ENCODE results near the gene NLE1. TPM values are rescaled to one million over a fixed set of nuclear protein-coding genes. Genes with fewer than 3 reads are reported as not detected.
A peak's percentile ranks its signal among the peaks of the same experiment; 100 is the strongest.
"Not testable (repeated sequence)": the region's sequence is repeated elsewhere in the genome, so short reads cannot be mapped to it uniquely, and the experiment has no call there.

NLE1 gene
- total RNA-seq, 3 donors from 2014 or later = 9.0 to 13.6 (median 12.1) TPM

DNA sequence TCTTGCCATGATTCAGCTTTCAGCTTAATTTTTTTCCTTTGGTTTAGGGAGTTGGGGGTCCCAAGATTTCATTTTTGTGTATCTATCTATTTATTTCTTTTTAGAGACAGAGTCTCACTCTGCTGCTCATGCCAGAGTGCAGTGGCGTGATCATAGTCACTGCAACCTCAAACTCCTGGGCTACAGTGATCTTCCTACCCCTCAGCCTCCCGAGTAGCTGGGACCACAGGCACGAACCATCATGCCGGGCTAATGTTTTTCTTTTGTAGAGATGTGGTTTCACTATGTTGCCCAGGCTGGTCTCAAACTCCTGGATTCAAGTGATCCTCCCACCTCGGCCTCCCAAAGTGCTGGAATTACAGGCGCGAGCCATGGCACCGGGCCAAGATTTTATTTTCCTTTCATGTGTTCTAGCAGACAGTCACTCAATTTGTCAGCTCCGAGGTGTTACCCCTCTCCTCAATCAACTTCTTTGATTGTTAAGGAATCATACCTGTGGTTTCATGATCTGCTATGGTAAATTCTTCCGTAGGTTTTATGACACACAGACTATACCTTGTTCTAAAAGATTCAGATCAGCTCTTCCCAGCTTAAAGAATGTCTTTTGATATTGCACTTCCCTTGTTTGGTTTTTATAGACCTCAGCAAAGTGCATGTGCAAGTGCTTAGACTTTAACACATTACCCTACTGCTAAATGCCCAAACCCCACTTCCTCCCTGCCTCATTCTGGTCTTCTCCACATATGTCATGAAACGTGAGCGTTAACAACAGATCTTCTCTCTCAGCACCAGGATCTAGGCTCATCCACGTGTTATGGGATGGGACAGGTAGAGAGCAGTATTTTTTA lies 18.5 kb upstream of the NLE1 start:
- intact Hi-C loops (cut with DNase I, micrococcal nuclease) = no loop called here
- DNase-seq = no peak

DNA sequence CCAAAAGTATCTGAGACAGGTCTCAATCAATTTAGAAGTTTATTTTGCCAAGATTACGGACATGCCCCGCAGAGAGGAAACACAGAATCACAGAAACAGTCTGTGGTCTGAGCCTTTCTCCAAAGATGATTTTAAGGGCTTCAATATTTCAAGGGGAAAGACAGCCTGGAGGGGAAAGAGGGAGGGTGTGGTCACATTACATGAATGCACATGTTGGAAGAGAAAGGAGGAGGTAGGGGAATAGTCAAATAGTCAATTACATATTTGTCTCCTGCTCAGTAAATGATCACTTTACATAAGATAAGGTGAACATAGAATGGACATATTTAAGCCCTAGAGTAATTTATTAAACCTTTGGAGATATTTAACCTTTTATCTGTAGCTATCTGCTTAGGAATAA lies 17.8 kb upstream of the NLE1 start:
- intact Hi-C loops (cut with DNase I, micrococcal nuclease) = no loop called here
- Histone ChIP-seq H3K4me1 (ENCODE audit: low read depth) (no peaks in the 10 kb centered on the region), H3K36me3 (ENCODE audit: low read depth) (no peaks in the 10 kb centered on the region), H3K4me3 (no peak overlapping the region), H3K9me3 (no peaks in the 10 kb centered on the region)
- no peak for ATAC-seq
- no peak for DNase-seq
- TF ChIP-seq, protein P1, sequence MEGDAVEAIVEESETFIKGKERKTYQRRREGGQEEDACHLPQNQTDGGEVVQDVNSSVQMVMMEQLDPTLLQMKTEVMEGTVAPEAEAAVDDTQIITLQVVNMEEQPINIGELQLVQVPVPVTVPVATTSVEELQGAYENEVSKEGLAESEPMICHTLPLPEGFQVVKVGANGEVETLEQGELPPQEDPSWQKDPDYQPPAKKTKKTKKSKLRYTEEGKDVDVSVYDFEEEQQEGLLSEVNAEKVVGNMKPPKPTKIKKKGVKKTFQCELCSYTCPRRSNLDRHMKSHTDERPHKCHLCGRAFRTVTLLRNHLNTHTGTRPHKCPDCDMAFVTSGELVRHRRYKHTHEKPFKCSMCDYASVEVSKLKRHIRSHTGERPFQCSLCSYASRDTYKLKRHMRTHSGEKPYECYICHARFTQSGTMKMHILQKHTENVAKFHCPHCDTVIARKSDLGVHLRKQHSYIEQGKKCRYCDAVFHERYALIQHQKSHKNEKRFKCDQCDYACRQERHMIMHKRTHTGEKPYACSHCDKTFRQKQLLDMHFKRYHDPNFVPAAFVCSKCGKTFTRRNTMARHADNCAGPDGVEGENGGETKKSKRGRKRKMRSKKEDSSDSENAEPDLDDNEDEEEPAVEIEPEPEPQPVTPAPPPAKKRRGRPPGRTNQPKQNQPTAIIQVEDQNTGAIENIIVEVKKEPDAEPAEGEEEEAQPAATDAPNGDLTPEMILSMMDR (IDR thresholded peaks at IDR 0.05) = no peak

More for the DNA sequence above, 18.5 kb upstream of the NLE1 start:
- H3K9me3 ChIP-seq = no peaks in the 10 kb centered on the region
- TF ChIP-seq, protein P1 (IDR thresholded peaks at IDR 0.05) = no peak
- no peaks in the 10 kb centered on the region for H3K4me1 ChIP-seq (ENCODE audit: low read depth)
- peak; percentile 62 for ATAC-seq
- H3K4me3 ChIP-seq = no peak overlapping the region
- H3K36me3 ChIP-seq (ENCODE audit: low read depth) = no peaks in the 10 kb centered on the region

DNA sequence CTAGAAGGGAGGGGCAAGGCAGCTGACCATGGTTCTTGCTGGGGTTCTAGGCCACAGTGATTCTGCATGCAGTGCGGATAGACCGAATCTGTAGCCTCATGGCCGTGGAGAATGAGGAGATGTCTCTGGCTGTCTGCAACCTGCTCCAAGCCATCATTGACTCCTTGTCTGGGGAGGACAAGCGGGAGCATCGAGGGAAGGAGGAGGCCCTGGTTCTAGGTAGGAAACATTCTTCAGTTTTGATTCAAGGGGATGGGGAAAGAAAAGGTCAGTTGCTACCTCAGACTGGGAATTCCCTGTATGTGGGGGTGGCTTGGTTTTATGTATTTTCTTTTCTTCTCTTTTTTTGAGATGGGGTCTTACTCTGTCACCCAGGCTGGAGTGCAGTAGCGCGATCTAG lies 13.1 kb upstream of the NLE1 start:
- no peaks in the 10 kb centered on the region for H3K4me1 ChIP-seq (ENCODE audit: low read depth)
- no peak for DNase-seq
- TF ChIP-seq, protein P1 (IDR thresholded peaks at IDR 0.05) = no peak
- no peak overlapping the region for H3K4me3 ChIP-seq
- no peaks in the 10 kb centered on the region for H3K36me3 ChIP-seq (ENCODE audit: low read depth)
- ATAC-seq = no peak
- intact Hi-C loops (cut with DNase I, micrococcal nuclease) = no loop called here
- no peaks in the 10 kb centered on the region for H3K9me3 ChIP-seq

DNA sequence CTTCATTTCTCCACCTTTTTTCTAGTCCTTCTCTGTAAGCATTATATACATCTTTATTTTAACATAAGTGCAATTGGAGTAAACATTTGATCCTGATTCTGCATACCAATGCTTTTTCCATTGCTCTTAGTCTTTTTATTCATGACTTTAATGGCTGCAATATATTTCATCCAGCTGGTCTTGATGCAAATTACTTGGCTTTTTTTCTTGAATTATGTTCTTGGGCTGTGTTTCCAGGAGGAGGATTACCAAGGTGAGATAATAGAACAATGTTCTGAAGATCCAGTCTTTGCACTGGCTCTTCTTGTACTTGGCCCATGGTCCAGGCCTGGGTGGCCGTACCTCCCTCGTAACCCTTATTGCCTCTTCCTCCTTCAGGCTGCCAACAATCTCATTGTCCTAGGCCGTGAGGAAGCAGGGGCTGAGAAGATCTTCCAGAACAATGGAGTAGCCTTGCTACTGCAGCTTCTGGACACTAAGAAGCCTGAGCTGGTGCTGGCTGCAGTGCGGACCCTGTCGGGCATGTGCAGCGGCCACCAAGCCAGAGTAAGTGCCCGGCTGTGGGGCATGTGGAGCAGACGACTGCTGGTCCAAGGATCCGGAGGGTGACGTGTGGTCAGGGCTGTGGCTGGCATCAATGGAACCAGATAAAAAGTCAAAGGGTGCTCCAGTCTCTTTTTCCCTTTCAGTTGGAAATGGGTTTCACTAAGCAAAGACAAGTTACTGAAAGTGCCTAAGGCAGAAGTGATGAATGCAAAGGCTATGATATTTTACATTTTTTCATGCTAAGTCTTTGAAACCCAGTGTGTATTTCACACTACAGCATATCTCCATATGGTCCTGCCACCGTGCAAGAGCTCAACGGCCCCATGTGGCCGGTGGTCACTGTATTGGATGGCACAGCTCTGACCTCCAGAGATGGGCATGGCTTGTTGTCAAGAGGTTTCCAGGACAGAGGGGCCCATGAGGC lies 12.4 kb upstream of the NLE1 start:
- Histone ChIP-seq H3K4me1 (ENCODE audit: low read depth) (no peaks in the 10 kb centered on the region), H3K9me3 (no peaks in the 10 kb centered on the region), H3K36me3 (ENCODE audit: low read depth) (no peaks in the 10 kb centered on the region), H3K4me3 (no peak overlapping the region)
- TF ChIP-seq, protein P1 (IDR thresholded peaks at IDR 0.05) = no peak
- ATAC-seq = no peak
- intact Hi-C loops (cut with DNase I, micrococcal nuclease) = no loop called here
- DNase-seq = no peak

DNA sequence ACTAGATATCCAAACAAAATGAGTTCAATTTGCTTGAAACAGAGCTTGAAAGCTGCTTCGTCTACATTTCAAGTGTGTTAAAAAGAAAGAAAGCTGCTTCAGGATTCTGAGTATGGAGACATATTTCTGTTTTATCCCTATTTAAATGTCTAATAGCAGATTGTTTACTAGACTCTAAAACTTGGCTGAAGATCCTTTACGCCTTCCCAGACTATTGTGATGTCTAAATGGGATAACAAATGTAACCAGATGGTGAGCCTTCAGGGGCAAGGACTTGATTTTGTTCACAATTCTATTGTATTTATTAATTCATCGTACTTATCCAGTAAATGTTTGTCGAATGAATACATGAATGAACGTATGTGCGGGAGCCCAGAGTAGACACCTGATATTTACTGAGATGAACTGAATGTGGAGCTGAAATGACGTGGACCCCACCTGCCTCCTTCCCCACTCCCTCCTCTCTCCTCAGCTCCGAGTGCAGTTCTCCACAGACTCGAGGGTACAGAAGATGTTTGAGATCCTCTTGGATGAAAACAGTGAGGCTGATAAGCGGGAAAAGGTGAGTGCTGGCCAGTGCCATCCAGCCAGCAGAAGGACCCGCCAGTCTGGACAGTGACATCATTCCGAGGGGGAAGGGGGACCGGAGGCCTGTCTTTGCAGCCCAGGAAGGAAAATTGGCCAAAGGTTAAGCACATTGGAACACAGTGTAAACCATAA lies 10.5 kb upstream of the NLE1 start:
- intact Hi-C loops (cut with DNase I, micrococcal nuclease) = no loop called here
- H3K4me1 ChIP-seq (ENCODE audit: low read depth) = no peaks in the 10 kb centered on the region
- ATAC-seq (no peak), DNase-seq (no peak)
- H3K4me3 ChIP-seq = no peak overlapping the region
- no peaks in the 10 kb centered on the region for H3K9me3 ChIP-seq
- TF ChIP-seq, protein P1 (IDR thresholded peaks at IDR 0.05) = no peak
- H3K36me3 ChIP-seq (ENCODE audit: low read depth) = no peaks in the 10 kb centered on the region

DNA sequence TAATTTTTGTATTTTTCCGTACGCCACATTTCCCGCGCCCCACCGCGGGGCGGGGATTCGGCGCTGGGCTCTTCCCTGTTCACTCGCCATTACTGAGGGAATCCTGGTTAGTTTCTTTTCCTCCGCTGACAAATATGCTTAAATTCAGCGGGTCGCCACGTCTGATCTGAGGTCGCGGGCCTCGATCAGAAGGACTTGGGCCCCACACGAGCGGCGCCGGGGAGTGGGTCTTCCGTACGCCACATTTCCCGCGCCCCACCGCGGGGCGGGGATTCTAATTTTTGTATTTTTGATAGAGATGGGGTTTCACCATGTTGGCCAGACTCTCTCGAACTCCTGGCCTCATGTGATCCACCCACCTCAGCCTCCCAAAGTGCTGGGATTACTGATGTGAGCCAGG lies 9.0 kb upstream of the NLE1 start:
- H3K4me1 ChIP-seq (ENCODE audit: low read depth); H3K36me3 ChIP-seq (ENCODE audit: low read depth); H3K9me3 ChIP-seq; H3K4me3 ChIP-seq; intact Hi-C loops (cut with DNase I, micrococcal nuclease); ATAC-seq; DNase-seq: not testable (repeated sequence)
